GM19395 (cell line): ENCODE measurements around the gene MGST2.

Experiments
- ATAC-seq: cut with Tn5 transposase; IDR thresholded peaks from one replicate; pipeline ENCODE4 v1.9.1; 2021; ENCODE audit warnings: mild to moderate bottlenecking, moderate library complexity; ENCODE audit not compliant: unreplicated experiment

The MGST2 gene

GRCh38 chr4:139736274-139736660, 70.6 kb downstream of the MGST2 start:
- ATAC-seq, result no peak

GRCh38 chr4:139736661-139737060, 71.0 kb downstream of the MGST2 start:
- no peak for ATAC-seq

GRCh38 chr4:139738846-139739613, 73.4 kb downstream of the MGST2 start:
- ATAC-seq, result no peak

GRCh38 chr4:139740121-139740520, 74.5 kb downstream of the MGST2 start:
- no peak for ATAC-seq

GRCh38 chr4:139740531-139741041, 75.0 kb downstream of the MGST2 start:
- ATAC-seq, result no peak

- no peak for ATAC-seq
These were observed 77.4 kb downstream of the MGST2 start for GRCh38 chr4:139743027-139743426.

- no peak for ATAC-seq
These were observed 78.6 kb downstream of the MGST2 start for GRCh38 chr4:139744232-139744631.

GRCh38 chr4:139745111-139745639, 79.6 kb downstream of the MGST2 start:
- no peak for ATAC-seq

- ATAC-seq, result no peak
These were observed 81.0 kb downstream of the MGST2 start for GRCh38 chr4:139746431-139747171.

- ATAC-seq, result no peak
These were observed 83.7 kb downstream of the MGST2 start for GRCh38 chr4:139749338-139749737.

GRCh38 chr4:139749835-139750498, 84.3 kb downstream of the MGST2 start:
- ATAC-seq, result no peak

GRCh38 chr4:139753686-139754085, 88.1 kb downstream of the MGST2 start:
- no peak for ATAC-seq
